Stimulated activated CD8-positive, alpha-beta memory T cell treated with anti-CD3 and anti-CD28 coated beads, Interleukin-7, amount 100 ng/mL, for 4 hours (primary cell): ENCODE measurements around the gene NHSL1.

Experiments
- DNase-seq, 2 donors: peaks; one replicate each; pipeline ENCODE4 v3.0.0-alpha.2; 2020; ENCODE audit warnings: low read depth in 2 of 2

Gene NHSL1

DNA sequence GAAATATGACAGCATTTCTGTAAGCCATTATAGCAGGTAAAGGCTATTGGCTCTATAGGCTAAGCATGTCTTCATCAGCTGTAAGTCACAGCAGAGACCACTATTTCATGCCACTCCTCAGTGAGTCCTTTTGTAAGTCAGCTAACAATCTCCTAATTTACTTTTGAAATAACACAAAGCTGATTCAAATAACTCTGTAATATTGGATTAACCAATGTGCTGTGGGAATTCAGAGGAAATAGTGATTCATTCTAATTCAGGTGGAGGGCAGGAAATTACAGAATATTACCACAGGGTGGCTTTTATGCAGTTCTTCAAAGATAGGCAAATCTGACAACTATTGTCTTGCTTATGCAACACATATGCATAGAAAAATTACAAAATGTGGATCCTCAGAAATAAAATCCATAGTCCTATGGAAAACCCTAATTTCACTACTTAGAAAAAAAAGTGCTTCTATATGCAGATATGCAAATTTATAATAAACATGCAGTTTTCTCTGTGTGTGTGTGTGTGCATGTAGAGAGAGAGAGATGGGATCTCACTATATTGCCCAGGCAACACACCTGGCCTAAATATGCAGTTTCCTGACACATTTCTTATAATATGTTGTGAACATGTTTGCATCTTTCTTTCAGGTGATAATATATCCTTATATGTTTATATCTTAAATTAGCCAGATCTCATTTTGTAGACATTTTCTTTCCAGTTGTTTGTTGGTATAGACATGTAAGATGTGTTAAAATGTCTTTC lies 126.4 kb downstream of the NHSL1 start:
- DNase-seq = no peak
